Peyer's patch (tissue), 4 donors: ENCODE measurements around the gene IL16.

Experiments used
- POLR2A ChIP-seq, 2 donors: fragments of 450-650 bp; IDR thresholded peaks; one replicate each; pipeline ENCODE4 v1.5.1; 2017; ENCODE audit warnings: antibody characterized with exemption in 2 of 2, mild to moderate bottlenecking in 2 of 2, moderate library complexity in 2 of 2
- TF ChIP-seq, protein P1 (sequence below), 6 experiments: fragments of 450-650 bp in 4 of 6; fragments of 200-600 bp in 2 of 6; sonication (generic) in 1 of 6; IDR thresholded peaks; one replicate each; pipeline ENCODE4 v1.5.1; 2017 to 2019; ENCODE audit warnings: antibody characterized with exemption in 6 of 6, mild to moderate bottlenecking in 3 of 6, moderate library complexity in 1 of 6

DNA sequence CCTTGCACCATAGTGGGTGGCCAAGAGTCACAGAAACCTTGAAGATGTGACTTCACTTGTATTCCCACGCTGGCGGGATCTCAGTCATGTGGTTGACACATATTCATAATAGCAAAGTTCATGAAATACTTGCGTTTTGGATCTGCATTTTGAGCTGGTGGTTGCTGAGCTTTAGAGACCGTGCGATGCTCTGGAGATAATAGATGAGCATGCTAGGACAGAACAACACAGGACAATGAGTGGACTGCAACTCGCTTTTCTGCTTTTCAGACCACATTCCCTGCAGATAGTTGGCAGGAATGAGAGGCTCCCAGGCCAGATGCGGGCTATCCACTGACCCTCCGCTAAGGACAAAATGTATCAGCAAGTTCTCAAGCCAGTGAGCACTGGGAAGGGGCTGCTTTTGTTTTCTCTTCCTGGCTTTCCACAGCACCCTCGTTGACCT lies 141.1 kb downstream of the IL16 start:
- TF ChIP-seq, protein P1, sequence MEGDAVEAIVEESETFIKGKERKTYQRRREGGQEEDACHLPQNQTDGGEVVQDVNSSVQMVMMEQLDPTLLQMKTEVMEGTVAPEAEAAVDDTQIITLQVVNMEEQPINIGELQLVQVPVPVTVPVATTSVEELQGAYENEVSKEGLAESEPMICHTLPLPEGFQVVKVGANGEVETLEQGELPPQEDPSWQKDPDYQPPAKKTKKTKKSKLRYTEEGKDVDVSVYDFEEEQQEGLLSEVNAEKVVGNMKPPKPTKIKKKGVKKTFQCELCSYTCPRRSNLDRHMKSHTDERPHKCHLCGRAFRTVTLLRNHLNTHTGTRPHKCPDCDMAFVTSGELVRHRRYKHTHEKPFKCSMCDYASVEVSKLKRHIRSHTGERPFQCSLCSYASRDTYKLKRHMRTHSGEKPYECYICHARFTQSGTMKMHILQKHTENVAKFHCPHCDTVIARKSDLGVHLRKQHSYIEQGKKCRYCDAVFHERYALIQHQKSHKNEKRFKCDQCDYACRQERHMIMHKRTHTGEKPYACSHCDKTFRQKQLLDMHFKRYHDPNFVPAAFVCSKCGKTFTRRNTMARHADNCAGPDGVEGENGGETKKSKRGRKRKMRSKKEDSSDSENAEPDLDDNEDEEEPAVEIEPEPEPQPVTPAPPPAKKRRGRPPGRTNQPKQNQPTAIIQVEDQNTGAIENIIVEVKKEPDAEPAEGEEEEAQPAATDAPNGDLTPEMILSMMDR (IDR thresholded peaks at IDR 0.05): no peak
- TF ChIP-seq POLR2A (IDR thresholded peaks at IDR 0.05): no peak
